EH (cell line): ENCODE measurements around the gene SERP2.
A peak's percentile ranks its signal among the peaks of the same experiment; 100 is the strongest.
"Not testable (repeated sequence)": the region's sequence is repeated elsewhere in the genome, so short reads cannot be mapped to it uniquely, and the experiment has no call there.

Experiments used
- DNase-seq: peaks from one replicate; pipeline ENCODE4 v3.0.0-alpha.2; 2015; ENCODE audit warnings: low read depth

SERP2 gene

GRCh38 chr13:44373601-44374347 is at the start of gene SERP2:
Gene SERP2 (plus strand): TSS chr13:44373824. CDS start chr13:44374026, 202 bp downstream.
- DNase-seq = peak; percentile 27

- DNase-seq = no peak
Observed at GRCh38 chr13:44326961-44327360, 46.7 kb upstream of the SERP2 start.

GRCh38 chr13:44329041-44329440 is 44.6 kb upstream of the SERP2 start:
- not testable (repeated sequence) for DNase-seq

GRCh38 chr13:44329909-44330545 is 43.6 kb upstream of the SERP2 start:
- no peak for DNase-seq

- DNase-seq = no peak
Observed at GRCh38 chr13:44331446-44331845, 42.2 kb upstream of the SERP2 start.

GRCh38 chr13:44331912-44332851 is 41.4 kb upstream of the SERP2 start:
- DNase-seq = peak; percentile 90

GRCh38 chr13:44333950-44334655 is 39.5 kb upstream of the SERP2 start:
- no peak for DNase-seq

GRCh38 chr13:44334751-44335150 is 38.9 kb upstream of the SERP2 start:
- DNase-seq = no peak

- DNase-seq = no peak
Observed at GRCh38 chr13:44336934-44337333, 36.7 kb upstream of the SERP2 start.

- DNase-seq = no peak
Observed at GRCh38 chr13:44337581-44337980, 36.0 kb upstream of the SERP2 start.

GRCh38 chr13:44340508-44340907 is 33.1 kb upstream of the SERP2 start:
- DNase-seq = no peak

- no peak for DNase-seq
Observed at GRCh38 chr13:44342741-44343140, 30.9 kb upstream of the SERP2 start.

- DNase-seq = no peak
Observed at GRCh38 chr13:44346534-44346933, 27.1 kb upstream of the SERP2 start.

- no peak for DNase-seq
Observed at GRCh38 chr13:44347301-44347700, 26.3 kb upstream of the SERP2 start.

GRCh38 chr13:44347949-44348348 is 25.7 kb upstream of the SERP2 start:
- peak; percentile 40 for DNase-seq

GRCh38 chr13:44350775-44351504 is 22.7 kb upstream of the SERP2 start:
- no peak for DNase-seq

GRCh38 chr13:44351505-44351854 is 22.1 kb upstream of the SERP2 start:
- DNase-seq = no peak

GRCh38 chr13:44352202-44352601 is 21.4 kb upstream of the SERP2 start:
- DNase-seq = no peak

- DNase-seq = no peak
Observed at GRCh38 chr13:44352671-44353070, 21.0 kb upstream of the SERP2 start.

- DNase-seq = no peak
Observed at GRCh38 chr13:44354331-44354730, 19.3 kb upstream of the SERP2 start.

GRCh38 chr13:44354884-44355283 is 18.7 kb upstream of the SERP2 start:
- no peak for DNase-seq
